HEK293 (cell line): ENCODE measurements around the gene CFAP119.

ENCODE experiments used
- MZF1 ChIP-seq: fragments of 450-650 bp; formaldehyde crosslinking; IDR thresholded peaks from 2 replicates; pipeline ENCODE4 v1.5.1; 2017; ENCODE audit warnings: missing biosample characterization, missing genetic modification characterization, borderline replicate concordance
- OVOL3 ChIP-seq: fragments of 450-650 bp; formaldehyde crosslinking; IDR thresholded peaks from 2 replicates; pipeline ENCODE4 v1.5.1; 2016; ENCODE audit warnings: missing biosample characterization, missing genetic modification characterization
- PRDM1 ChIP-seq: fragments of 450-650 bp; formaldehyde crosslinking; IDR thresholded peaks from 2 replicates; pipeline ENCODE4; 2016; ENCODE audit warnings: missing biosample characterization, missing genetic modification characterization
- SCRT2 ChIP-seq: fragments of 450-650 bp; formaldehyde crosslinking; IDR thresholded peaks from 2 replicates; pipeline ENCODE4 v1.5.1; 2016; ENCODE audit warnings: missing biosample characterization, missing genetic modification characterization
- WT1 ChIP-seq: fragments of 450-650 bp; formaldehyde crosslinking; IDR thresholded peaks from 2 replicates; pipeline ENCODE4 v1.5.1; 2016; ENCODE audit warnings: missing biosample characterization, missing genetic modification characterization
- ZBTB48 ChIP-seq: fragments of 450-650 bp; formaldehyde crosslinking; IDR thresholded peaks from 2 replicates; pipeline ENCODE4 v1.5.1; 2016; ENCODE audit warnings: missing biosample characterization, missing genetic modification characterization
- ZNF248 ChIP-seq: fragments of 450-650 bp; formaldehyde crosslinking; IDR thresholded peaks from 2 replicates; pipeline ENCODE4 v1.5.1; 2017; ENCODE audit warnings: missing biosample characterization, missing genetic modification characterization
- ZNF335 ChIP-seq: fragments of 450-650 bp; formaldehyde crosslinking; conservative IDR thresholded peaks from 2 replicates; pipeline ENCODE4 v1.5.1; 2016; ENCODE audit warnings: missing biosample characterization, missing genetic modification characterization
- ZNF530 ChIP-seq: fragments of 450-650 bp; formaldehyde crosslinking; IDR thresholded peaks from 2 replicates; pipeline ENCODE4 v1.5.1; 2016; ENCODE audit warnings: low read depth, missing biosample characterization, missing genetic modification characterization
- ZNF549 ChIP-seq: fragments of 450-650 bp; IDR thresholded peaks from 2 replicates; pipeline ENCODE4 v1.5.1; 2018; ENCODE audit warnings: missing biosample characterization, missing genetic modification characterization, mild to moderate bottlenecking, inconsistent platforms, moderate library complexity
- ZNF600 ChIP-seq: fragments of 450-650 bp; formaldehyde crosslinking; IDR thresholded peaks from 2 replicates; pipeline ENCODE4 v1.5.1; 2016; ENCODE audit warnings: missing biosample characterization, missing genetic modification characterization
- ZNF76 ChIP-seq: fragments of 450-650 bp; formaldehyde crosslinking; IDR thresholded peaks from 2 replicates; pipeline ENCODE4; 2016; ENCODE audit warnings: low read depth, missing biosample characterization, missing genetic modification characterization, borderline replicate concordance
- ZNF837 ChIP-seq: fragments of 450-650 bp; formaldehyde crosslinking; IDR thresholded peaks from 2 replicates; pipeline ENCODE4 v1.5.1; 2016; ENCODE audit warnings: missing biosample characterization, missing genetic modification characterization
- TF ChIP-seq, protein P1 (sequence below): fragments of 450-650 bp; formaldehyde crosslinking; IDR thresholded peaks from 2 replicates; pipeline ENCODE4 v1.5.1; 2016; ENCODE audit warnings: missing biosample characterization, missing genetic modification characterization
- TF ChIP-seq, protein P2 (sequence below): fragments of 450-650 bp; formaldehyde crosslinking; conservative IDR thresholded peaks from 2 replicates; pipeline ENCODE4 v1.5.1; 2016; ENCODE audit warnings: low read depth, missing biosample characterization, missing genetic modification characterization
- TF ChIP-seq, protein P3 (sequence below): fragments of 450-650 bp; formaldehyde crosslinking; IDR thresholded peaks from 2 replicates; pipeline ENCODE4 v1.5.1; 2016; ENCODE audit warnings: missing biosample characterization, missing genetic modification characterization
- TF ChIP-seq, protein P4 (sequence below): fragments of 450-650 bp; formaldehyde crosslinking; IDR thresholded peaks from 2 replicates; pipeline ENCODE4 v1.5.1; 2016; ENCODE audit warnings: missing biosample characterization, missing genetic modification characterization, borderline replicate concordance
- TF ChIP-seq, protein P5 (sequence below): fragments of 450-650 bp; formaldehyde crosslinking; IDR thresholded peaks from 2 replicates; pipeline ENCODE4 v1.5.1; 2017; ENCODE audit warnings: missing biosample characterization, mild to moderate bottlenecking, missing genetic modification characterization, moderate library complexity
- TF ChIP-seq, protein P6 (sequence below): fragments of 450-650 bp; formaldehyde crosslinking; IDR thresholded peaks from 2 replicates; pipeline ENCODE4 v1.5.1; 2016; ENCODE audit warnings: missing biosample characterization, missing genetic modification characterization

The CFAP119 gene

DNA sequence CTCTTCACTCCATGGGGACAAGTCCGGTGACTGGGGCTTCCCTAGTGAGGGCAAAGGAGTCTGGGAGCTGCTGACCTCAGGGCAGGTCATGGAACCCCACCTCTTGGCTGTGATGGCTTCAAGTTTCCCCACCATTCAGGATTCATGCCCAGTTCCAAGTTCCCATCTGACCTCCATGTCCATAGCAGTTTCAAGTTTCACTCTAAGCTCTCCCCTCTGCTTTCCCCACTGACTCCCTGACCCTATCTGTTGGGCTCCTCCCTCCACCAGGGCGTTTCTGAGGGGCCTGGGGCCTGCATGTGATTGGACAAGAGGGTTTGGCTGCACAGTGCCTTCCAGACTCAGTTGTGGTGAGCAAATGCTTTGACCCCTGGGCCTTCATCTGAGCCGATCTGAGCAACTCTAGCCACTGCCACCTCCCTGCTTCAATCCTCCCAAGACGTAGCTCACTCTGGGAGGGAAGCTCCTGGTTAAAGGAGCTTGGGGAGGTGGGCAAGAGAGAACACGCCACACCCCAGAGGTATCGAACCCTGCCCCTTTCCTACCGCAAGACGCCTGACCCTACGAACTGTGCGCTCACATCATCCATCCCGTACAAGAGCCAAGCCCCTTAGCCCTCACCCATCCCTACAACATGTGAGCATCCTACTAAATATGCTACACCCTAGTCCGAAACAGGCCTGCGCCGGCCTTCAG is 16.8 kb upstream of the CFAP119 start (continued):
- TF ChIP-seq, protein P1, sequence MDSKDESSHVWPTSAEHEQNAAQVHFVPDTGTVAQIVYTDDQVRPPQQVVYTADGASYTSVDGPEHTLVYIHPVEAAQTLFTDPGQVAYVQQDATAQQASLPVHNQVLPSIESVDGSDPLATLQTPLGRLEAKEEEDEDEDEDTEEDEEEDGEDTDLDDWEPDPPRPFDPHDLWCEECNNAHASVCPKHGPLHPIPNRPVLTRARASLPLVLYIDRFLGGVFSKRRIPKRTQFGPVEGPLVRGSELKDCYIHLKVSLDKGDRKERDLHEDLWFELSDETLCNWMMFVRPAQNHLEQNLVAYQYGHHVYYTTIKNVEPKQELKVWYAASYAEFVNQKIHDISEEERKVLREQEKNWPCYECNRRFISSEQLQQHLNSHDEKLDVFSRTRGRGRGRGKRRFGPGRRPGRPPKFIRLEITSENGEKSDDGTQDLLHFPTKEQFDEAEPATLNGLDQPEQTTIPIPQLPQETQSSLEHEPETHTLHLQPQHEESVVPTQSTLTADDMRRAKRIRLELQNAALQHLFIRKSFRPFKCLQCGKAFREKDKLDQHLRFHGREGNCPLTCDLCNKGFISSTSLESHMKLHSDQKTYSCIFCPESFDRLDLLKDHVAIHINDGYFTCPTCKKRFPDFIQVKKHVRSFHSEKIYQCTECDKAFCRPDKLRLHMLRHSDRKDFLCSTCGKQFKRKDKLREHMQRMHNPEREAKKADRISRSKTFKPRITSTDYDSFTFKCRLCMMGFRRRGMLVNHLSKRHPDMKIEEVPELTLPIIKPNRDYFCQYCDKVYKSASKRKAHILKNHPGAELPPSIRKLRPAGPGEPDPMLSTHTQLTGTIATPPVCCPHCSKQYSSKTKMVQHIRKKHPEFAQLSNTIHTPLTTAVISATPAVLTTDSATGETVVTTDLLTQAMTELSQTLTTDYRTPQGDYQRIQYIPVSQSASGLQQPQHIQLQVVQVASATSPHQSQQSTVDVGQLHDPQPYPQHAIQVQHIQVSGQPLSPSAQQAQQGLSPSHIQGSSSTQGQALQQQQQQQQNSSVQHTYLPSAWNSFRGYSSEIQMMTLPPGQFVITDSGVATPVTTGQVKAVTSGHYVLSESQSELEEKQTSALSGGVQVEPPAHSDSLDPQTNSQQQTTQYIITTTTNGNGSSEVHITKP = peak; percentile 52
- TF ChIP-seq ZNF600 (tag by site-specific recombination) (peak; percentile 85), ZNF837 (tag by site-specific recombination) (no peak), ZNF549 (tag by site-specific recombination) (no peak), OVOL3 (tag by site-specific recombination) (no peak), MZF1 (tag by site-specific recombination) (0 out of 2 replicates have a peak, but pooled peaks have one; percentile 38), ZBTB48 (peak; percentile 33; the same call in 1 of the 2 replicates), ZNF248 (tag by site-specific recombination) (no peak), PRDM1 (tag by site-specific recombination) (peak; percentile 82), ZNF530 (no peak), SCRT2 (tag by site-specific recombination) (no peak), ZNF335 (tag by site-specific recombination) (0 out of 2 replicates have a peak, but pooled peaks have one; percentile 4), WT1 (tag by site-specific recombination) (0 out of 2 replicates have a peak, but pooled peaks have one; percentile 22), ZNF76 (tag by site-specific recombination) (no peak)
- TF ChIP-seq, protein P2, sequence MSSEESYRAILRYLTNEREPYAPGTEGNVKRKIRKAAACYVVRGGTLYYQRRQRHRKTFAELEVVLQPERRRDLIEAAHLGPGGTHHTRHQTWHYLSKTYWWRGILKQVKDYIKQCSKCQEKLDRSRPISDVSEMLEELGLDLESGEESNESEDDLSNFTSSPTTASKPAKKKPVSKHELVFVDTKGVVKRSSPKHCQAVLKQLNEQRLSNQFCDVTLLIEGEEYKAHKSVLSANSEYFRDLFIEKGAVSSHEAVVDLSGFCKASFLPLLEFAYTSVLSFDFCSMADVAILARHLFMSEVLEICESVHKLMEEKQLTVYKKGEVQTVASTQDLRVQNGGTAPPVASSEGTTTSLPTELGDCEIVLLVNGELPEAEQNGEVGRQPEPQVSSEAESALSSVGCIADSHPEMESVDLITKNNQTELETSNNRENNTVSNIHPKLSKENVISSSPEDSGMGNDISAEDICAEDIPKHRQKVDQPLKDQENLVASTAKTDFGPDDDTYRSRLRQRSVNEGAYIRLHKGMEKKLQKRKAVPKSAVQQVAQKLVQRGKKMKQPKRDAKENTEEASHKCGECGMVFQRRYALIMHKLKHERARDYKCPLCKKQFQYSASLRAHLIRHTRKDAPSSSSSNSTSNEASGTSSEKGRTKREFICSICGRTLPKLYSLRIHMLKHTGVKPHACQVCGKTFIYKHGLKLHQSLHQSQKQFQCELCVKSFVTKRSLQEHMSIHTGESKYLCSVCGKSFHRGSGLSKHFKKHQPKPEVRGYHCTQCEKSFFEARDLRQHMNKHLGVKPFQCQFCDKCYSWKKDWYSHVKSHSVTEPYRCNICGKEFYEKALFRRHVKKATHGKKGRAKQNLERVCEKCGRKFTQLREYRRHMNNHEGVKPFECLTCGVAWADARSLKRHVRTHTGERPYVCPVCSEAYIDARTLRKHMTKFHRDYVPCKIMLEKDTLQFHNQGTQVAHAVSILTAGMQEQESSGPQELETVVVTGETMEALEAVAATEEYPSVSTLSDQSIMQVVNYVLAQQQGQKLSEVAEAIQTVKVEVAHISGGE (tag by site-specific recombination) = no peak
- TF ChIP-seq, protein P3, sequence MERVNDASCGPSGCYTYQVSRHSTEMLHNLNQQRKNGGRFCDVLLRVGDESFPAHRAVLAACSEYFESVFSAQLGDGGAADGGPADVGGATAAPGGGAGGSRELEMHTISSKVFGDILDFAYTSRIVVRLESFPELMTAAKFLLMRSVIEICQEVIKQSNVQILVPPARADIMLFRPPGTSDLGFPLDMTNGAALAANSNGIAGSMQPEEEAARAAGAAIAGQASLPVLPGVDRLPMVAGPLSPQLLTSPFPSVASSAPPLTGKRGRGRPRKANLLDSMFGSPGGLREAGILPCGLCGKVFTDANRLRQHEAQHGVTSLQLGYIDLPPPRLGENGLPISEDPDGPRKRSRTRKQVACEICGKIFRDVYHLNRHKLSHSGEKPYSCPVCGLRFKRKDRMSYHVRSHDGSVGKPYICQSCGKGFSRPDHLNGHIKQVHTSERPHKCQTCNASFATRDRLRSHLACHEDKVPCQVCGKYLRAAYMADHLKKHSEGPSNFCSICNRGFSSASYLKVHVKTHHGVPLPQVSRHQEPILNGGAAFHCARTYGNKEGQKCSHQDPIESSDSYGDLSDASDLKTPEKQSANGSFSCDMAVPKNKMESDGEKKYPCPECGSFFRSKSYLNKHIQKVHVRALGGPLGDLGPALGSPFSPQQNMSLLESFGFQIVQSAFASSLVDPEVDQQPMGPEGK (tag by site-specific recombination) = peak; percentile 35; the same call in 1 of the 2 replicates
- TF ChIP-seq, protein P4, sequence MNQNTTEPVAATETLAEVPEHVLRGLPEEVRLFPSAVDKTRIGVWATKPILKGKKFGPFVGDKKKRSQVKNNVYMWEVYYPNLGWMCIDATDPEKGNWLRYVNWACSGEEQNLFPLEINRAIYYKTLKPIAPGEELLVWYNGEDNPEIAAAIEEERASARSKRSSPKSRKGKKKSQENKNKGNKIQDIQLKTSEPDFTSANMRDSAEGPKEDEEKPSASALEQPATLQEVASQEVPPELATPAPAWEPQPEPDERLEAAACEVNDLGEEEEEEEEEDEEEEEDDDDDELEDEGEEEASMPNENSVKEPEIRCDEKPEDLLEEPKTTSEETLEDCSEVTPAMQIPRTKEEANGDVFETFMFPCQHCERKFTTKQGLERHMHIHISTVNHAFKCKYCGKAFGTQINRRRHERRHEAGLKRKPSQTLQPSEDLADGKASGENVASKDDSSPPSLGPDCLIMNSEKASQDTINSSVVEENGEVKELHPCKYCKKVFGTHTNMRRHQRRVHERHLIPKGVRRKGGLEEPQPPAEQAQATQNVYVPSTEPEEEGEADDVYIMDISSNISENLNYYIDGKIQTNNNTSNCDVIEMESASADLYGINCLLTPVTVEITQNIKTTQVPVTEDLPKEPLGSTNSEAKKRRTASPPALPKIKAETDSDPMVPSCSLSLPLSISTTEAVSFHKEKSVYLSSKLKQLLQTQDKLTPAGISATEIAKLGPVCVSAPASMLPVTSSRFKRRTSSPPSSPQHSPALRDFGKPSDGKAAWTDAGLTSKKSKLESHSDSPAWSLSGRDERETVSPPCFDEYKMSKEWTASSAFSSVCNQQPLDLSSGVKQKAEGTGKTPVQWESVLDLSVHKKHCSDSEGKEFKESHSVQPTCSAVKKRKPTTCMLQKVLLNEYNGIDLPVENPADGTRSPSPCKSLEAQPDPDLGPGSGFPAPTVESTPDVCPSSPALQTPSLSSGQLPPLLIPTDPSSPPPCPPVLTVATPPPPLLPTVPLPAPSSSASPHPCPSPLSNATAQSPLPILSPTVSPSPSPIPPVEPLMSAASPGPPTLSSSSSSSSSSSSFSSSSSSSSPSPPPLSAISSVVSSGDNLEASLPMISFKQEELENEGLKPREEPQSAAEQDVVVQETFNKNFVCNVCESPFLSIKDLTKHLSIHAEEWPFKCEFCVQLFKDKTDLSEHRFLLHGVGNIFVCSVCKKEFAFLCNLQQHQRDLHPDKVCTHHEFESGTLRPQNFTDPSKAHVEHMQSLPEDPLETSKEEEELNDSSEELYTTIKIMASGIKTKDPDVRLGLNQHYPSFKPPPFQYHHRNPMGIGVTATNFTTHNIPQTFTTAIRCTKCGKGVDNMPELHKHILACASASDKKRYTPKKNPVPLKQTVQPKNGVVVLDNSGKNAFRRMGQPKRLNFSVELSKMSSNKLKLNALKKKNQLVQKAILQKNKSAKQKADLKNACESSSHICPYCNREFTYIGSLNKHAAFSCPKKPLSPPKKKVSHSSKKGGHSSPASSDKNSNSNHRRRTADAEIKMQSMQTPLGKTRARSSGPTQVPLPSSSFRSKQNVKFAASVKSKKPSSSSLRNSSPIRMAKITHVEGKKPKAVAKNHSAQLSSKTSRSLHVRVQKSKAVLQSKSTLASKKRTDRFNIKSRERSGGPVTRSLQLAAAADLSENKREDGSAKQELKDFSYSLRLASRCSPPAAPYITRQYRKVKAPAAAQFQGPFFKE (tag by site-specific recombination) = no peak
- TF ChIP-seq, protein P5, sequence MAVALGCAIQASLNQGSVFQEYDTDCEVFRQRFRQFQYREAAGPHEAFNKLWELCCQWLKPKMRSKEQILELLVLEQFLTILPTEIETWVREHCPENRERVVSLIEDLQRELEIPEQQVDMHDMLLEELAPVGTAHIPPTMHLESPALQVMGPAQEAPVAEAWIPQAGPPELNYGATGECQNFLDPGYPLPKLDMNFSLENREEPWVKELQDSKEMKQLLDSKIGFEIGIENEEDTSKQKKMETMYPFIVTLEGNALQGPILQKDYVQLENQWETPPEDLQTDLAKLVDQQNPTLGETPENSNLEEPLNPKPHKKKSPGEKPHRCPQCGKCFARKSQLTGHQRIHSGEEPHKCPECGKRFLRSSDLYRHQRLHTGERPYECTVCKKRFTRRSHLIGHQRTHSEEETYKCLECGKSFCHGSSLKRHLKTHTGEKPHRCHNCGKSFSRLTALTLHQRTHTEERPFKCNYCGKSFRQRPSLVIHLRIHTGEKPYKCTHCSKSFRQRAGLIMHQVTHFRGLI (tag by site-specific recombination) = peak; percentile 35; the same call in 1 of the 2 replicates
- TF ChIP-seq, protein P6, sequence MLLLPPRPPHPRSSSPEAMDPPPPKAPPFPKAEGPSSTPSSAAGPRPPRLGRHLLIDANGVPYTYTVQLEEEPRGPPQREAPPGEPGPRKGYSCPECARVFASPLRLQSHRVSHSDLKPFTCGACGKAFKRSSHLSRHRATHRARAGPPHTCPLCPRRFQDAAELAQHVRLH = no peak
